OCI-M2 (cell line): ENCODE data around the gene MDFIC2.

ENCODE experiments used
- DNase-seq: peaks from one replicate; lab custom pipeline; 2025; ENCODE audit not compliant: unreplicated experiment; lab: John Stamatoyannopoulos, UW

The MDFIC2 gene

DNA sequence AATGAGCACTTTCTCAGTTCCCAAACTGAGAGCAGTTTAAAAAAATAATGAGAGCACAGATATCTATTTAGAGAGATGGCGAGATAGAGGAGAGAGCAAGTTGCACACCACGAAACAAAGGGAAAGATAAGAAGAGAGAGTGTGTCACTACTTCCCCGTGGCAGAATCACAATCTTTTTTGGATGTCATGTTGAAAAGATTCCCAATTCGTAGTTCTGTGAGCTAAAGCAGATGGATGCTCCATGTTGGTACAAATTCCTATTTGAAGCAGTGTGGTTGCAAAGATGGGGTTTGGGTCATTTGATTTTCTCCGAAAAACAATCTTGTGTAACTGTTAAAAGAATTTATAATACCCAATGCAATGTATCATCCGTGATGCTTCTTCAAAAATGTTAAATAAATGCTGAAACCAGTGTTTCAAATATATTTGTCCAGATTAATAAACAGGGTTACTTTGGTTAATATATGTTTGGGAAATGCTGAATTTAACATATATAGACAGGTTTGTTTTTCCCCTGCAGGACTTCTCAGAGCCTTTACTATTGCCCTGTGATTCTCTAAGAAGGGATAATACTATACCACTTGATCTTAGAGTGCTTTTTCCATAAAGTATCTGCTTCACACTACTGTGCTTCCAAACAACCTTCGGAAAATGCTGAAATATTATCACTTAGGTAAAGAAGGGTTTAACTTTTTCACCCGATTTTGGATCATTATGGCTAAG is 128.5 kb downstream of the MDFIC2 start:
- no peak for DNase-seq

DNA sequence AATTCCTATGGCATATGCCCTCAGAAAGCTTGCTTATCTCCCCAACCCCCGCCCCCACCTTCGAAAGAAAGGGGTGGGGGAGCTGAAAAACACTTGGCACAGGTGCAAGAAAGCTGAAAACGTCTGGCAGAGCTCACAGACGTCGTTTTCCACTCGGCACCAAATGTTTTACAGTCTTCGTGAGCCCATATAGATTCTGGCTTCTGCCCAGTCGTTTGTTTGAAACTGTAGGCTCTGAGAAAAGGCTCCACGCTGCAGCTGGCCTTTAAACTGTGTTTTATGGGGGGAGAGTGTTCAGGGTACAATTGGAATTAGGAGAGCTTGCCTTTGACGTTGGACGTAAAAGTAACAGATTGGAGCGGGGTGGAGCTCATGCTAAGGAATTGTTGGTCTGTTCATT is 130.3 kb downstream of the MDFIC2 start:
- DNase-seq = no peak

DNA sequence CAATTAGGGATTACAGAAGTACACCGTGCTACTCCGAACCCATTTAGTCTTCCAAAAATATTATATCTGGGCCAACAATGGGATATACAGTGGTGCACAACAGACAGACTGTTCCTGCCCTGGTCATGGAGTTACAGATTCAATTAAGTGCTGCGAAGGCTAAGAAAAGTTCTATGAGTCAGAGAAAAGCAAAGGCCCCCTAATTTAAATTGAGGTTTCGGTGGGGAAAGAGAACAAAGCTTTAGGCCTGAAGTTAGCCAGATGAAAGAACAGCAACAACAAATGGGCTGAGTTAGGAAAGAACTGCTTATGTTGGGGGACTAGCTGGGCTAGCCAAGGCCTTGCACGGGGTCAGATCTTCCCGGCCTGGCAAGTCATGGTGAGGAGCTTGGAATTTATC is 131.8 kb downstream of the MDFIC2 start:
- DNase-seq = no peak

DNA sequence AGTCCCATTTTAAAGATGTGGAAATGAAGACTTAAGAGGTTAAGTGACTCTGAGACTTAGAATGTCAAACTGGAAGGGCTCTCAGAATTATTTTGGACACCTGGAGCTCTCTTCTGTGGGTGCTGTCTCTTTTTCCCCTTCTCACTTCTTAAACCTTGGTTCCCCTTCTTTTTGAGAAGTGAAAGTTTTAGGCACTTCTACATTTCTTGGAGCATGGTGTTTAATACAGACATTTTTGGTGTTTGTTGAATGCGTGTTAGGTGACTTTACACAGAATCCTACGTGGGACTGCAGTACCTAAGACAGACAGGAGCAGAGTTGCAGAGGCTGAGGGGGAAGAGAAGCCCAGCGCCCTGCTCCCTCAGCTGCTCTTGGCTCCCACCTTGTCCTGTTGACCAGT is 133.3 kb downstream of the MDFIC2 start:
- no peak for DNase-seq

DNA sequence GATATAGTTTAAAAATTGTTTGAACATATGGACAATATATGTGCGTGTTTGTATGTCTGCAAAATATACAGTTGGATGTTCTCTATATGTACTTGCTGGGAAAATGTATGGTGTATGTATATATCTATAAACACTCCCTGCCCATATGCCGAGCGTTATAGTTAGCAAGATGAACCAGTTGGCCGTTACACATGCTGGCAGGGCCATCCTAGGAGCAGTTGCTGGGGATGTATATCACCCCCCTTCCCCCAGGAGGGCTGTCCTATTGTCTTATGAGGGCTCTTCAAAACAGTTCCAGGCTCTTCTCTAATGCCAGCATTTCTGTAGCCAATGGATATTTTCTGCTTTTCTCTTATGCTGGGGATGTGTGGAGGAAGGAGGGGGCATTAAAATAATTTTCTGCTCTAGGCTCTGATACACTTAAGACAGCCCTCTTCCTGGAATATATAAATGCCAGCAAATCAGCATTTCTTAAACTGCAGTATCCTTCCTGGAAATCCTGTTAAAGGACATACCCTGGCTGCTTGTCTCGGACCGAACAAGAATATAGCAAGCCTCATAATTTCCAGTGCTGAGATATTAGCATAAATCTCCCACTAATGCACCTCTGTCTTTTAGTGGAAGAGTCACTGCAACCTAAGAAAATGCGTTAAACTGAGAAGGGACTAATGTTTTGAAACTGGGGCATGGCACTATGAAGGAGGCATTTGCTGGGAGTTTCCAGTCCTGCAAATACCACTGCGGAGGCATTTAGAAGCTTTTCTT is 134.4 kb downstream of the MDFIC2 start:
- no peak for DNase-seq

DNA sequence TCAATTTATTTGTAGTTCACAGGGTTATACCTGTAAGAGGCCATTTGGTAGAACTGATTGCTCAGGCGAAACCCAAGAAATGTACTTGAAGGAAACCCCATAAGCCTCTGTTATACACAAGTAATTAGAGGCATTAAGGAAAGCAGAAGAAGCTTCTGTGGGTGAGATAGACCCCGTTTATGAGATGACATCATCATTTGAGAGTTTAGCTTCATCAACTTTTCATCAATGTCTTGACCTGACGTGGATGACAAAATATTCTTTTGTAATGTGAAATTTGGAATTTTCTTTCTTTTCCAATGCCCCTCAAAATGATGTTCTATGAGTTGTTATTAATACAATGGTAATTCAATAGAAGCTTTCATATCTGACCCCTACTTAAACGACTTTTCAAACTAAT is 136.2 kb downstream of the MDFIC2 start:
- no peak for DNase-seq

DNA sequence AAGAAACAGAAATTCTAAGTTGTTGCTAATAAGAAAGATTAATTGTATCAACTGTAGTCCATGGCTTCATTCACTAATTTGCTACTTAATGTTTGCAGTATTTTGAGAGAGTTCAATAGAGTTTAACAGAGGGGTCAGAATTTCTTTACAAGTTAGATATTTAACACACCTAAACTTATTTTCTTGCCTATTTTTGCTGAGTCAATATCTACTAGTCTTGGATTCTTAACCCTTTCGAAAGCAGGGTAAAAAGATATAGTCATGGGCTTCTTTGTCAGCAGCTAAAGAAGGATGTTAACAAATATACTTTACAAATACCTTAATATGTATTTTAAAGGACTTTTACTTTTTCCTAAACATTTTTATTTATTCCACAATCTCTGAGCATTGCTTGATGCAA is 155.6 kb downstream of the MDFIC2 start:
- DNase-seq = no peak

DNA sequence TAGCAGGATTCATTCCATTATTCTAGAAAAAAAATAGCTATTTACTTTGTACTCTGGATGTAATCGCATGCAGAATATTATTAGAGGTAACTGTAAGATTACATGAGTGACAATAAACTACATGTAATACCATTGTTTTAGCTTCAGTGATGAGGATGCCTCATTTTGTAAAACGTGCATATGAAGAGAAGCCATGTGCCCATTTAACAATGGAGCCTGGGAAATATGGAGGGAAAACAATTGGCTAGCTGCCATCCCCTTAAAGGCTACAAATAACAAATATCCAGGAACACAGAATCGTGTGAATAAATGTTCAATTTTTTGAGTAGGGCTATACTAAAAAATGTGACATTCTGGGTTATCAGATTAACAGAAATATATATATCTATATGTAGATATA is 161.8 kb downstream of the MDFIC2 start:
- DNase-seq = no peak

DNA sequence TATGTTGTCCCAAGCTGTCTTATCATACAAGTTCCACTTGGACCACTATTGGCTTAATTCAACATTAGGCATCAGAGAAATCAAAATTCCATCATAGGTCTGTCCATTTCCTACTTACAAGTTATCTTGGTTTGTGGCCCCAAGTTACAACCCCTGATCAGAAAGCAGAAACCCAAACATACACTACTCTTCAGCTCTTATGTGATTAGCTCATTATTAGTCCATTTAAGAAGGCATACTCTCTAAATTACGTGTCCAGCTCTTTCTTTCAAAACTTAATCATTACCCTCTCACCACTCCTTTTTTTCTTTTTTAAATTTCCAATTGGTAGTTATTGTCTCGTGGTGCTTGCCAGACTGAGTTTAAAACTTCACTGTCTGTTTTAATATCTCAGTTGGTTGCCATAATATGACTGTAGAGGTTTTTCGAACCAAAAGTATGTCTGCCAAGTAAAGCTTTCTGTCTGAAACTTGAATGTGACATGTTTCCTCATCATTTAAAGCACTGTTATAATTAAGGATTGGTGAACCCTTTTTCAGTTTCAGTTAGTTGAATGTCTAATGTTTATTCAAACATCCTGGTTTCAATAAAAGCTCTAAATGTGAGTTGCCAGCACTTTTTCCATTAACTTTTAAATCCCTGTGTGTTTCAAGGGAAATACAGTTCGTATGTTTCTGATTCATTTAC is 162.6 kb downstream of the MDFIC2 start:
- DNase-seq = no peak
